ENCODE measurements around the gene HMG20B.

The HMG20B gene

DNA sequence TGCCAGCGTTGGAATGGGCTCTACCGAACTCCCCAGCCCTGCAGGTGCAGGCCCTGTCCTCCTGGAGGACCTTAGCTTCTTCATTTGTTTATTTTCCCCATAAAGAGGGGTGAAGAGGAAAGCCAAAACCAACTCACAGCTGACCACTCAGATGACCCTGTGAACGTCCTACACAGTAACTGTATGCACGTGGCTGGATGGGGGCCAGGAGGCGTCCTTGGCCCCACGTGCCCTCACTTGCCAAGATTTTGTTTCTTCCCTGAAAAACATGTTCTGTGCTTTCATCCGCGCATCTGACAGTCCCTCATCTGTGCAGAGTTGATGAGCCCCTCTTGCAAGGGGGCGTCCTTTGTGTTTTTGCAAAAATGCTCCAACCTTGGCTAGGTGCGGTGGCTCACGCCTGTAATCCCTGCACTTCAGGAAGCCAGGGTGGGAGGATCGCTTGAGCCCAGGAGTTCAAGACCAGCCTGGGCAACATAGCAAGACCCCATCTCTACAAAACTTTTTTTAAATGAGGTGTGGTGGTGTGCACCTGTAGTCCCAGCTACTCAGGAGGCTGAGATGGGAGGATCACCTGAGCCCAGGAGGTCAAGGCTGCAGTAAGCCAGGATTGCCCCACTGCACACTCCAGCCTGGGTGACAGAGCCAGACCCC lies 39.1 kb upstream of the HMG20B start:
- DNase-seq (ENCODE audit: low read depth) = no peak
- TF ChIP-seq, protein P1, sequence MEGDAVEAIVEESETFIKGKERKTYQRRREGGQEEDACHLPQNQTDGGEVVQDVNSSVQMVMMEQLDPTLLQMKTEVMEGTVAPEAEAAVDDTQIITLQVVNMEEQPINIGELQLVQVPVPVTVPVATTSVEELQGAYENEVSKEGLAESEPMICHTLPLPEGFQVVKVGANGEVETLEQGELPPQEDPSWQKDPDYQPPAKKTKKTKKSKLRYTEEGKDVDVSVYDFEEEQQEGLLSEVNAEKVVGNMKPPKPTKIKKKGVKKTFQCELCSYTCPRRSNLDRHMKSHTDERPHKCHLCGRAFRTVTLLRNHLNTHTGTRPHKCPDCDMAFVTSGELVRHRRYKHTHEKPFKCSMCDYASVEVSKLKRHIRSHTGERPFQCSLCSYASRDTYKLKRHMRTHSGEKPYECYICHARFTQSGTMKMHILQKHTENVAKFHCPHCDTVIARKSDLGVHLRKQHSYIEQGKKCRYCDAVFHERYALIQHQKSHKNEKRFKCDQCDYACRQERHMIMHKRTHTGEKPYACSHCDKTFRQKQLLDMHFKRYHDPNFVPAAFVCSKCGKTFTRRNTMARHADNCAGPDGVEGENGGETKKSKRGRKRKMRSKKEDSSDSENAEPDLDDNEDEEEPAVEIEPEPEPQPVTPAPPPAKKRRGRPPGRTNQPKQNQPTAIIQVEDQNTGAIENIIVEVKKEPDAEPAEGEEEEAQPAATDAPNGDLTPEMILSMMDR (IDR thresholded peaks at IDR 0.05; ENCODE audit: insufficient read depth, low read depth, low read length, missing control alignments) = no peak
- H3K4me3 ChIP-seq (ENCODE audit: low read depth, low read length) = no peak overlapping the region

DNA sequence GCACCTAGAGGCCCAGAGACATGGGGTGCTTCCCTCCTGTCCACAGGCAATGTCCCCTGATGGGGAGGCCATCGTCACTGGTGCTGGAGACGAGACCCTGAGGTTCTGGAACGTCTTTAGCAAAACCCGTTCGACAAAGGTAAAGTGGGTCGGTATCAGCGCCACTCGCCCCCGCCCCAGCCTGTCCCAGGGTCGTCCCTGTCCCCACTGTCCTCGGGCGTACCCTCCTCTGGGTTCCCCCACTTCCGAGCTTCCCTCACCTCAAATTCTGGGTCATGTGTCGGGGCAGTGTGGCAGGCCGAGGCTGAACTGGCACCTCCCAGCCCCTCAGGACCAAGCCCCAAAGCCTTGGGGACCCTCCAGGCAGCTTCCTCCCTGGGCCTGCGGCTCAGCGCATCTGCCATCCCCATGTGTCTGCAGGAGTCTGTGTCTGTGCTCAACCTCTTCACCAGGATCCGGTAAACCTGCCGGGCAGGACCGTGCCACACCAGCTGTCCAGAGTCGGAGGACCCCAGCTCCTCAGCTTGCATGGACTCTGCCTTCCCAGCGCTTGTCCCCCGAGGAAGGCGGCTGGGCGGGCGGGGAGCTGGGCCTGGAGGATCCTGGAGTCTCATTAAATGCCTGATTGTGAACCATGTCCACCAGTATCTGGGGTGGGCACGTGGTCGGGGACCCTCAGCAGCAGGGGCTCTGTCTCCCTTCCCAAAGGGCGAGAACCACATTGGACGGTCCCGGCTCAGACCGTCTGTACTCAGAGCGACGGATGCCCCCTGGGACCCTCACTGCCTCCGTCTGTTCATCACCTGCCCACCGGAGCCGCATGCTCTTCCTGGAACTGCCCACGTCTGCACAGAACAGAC lies 38.1 kb upstream of the HMG20B start:
- TF ChIP-seq, protein P1 (IDR thresholded peaks at IDR 0.05; ENCODE audit: insufficient read depth, low read depth, low read length, missing control alignments) = no peak
- DNase-seq (ENCODE audit: low read depth) = no peak
- H3K4me3 ChIP-seq (ENCODE audit: low read depth, low read length) = no peak overlapping the region

DNA sequence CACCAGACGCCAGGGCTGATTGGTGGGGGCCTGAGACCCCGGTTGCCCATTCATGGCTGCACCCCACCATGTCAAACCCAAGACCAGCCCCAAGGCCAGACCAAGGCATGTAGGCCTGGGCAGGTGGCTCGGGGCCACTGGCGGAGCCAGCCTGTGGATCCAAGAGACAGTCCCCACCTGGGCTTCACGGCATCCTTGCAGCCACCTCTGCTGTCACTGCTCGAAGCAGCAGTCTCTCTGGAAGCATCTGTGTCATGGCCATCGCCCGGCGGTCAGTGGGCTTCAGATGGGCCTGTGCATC lies 37.6 kb upstream of the HMG20B start:
- TF ChIP-seq, protein P1 (IDR thresholded peaks at IDR 0.05; ENCODE audit: insufficient read depth, low read depth, low read length, missing control alignments) = no peak
- no peak for DNase-seq (ENCODE audit: low read depth)
- no peak overlapping the region for H3K4me3 ChIP-seq (ENCODE audit: low read depth, low read length)

DNA sequence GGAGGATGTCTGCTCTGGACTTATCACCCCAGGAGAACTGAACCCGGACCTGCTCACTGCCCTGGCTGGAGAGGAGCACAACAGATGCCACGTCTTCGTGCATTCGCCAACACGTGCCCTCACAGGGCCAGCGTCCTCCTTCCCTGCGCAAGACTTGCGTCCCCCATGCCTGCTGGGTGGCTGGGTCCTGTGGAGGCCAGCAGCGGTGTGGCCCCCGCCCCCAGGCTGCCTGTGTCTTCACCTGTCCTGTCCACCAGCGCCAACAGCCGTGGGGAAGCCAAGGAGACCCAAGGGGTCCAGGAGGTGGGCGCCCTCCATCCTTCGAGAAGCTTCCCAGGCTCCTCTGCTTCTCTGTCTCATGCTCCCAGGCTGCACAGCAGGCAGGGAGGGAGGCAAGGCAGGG lies 37.2 kb upstream of the HMG20B start:
- DNase-seq (ENCODE audit: low read depth) = no peak
- TF ChIP-seq, protein P1 (IDR thresholded peaks at IDR 0.05; ENCODE audit: insufficient read depth, low read depth, low read length, missing control alignments) = no peak
- no peak overlapping the region for H3K4me3 ChIP-seq (ENCODE audit: low read depth, low read length)

DNA sequence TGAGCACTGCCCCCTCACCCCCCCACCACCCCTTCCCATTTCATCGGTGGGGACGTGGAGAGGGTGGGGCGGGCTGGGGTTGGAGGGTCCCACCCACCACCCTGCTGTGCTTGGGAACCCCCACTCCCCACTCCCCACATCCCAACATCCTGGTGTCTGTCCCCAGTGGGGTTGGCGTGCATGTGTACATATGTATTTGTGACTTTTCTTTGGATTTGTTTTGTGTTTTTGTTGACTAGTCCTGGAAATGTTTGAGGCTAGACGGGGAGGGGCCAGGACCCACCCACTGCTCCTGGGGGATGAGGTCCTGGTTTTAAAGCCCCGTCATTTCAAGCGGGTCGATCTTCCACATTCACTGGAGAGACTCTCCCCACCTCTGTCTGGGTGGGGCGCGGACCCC lies 36.8 kb upstream of the HMG20B start:
- TF ChIP-seq, protein P1 (IDR thresholded peaks at IDR 0.05; ENCODE audit: insufficient read depth, low read depth, low read length, missing control alignments) = no peak

DNA sequence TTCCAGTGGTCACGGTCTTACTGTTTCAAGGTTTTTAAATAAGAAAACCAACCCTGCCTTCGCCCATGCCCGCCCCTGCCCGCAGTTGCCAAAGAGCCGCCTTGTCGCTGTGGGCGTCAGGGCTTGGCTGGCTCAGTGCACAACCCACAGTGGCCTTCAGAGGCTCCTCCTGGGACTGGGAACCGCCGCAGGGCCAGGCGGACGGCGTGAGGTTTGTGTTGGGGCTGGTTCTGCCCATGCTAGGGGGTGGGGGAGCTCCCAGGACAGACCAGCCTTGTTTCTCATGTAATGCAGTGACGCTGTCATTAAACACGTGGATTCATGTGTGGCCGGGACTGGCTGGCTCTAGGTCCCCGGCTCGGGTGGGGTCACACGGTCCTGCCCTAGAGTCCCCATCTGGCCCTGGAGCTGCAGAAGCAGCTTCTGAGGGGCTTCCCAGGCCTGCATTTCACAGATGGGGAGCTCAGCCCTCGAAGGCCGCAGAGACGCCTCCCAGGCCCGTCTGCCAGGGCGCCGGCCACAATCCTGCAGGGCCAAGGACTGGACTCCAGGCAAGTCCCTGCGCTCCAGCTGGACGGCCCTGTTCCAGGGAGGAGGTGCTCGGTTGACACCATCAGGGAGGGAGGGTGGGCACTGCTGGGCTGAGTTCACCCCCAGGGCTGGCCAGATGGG lies 36.2 kb upstream of the HMG20B start:
- H3K4me3 ChIP-seq (ENCODE audit: low read depth, low read length) = no peak overlapping the region
- TF ChIP-seq, protein P1 (IDR thresholded peaks at IDR 0.05; ENCODE audit: insufficient read depth, low read depth, low read length, missing control alignments) = no peak
- DNase-seq (ENCODE audit: low read depth) = no peak

More for the DNA sequence above, 36.8 kb upstream of the HMG20B start:
- H3K4me3 ChIP-seq (ENCODE audit: low read depth, low read length) = no peak overlapping the region
- no peak for DNase-seq (ENCODE audit: low read depth)
